Endothelial cell of umbilical vein (primary cell): Measurements from ENCODE around the gene SSR4.

Experiments used
- CTCF ChIP-seq, 2 donors: IDR thresholded peaks; 1 replicate in 1 of 2; 2 replicates in 1 of 2; pipeline ENCODE4 v1.5.1; 2011; ENCODE audit warnings: low read length in 2 of 2, mild to moderate bottlenecking in 2 of 2, moderate library complexity in 2 of 2, control low read depth in 1 of 2, inconsistent platforms in 1 of 2, low read depth in 1 of 2; ENCODE audit not compliant: insufficient read depth in 1 of 2; ENCODE audit errors: extremely low read depth in 1 of 2
- EZH2 ChIP-seq: IDR thresholded peaks from 2 replicates; pipeline ENCODE4 v1.6.1; 2012; ENCODE audit warnings: borderline replicate concordance, low read depth, mild to moderate bottlenecking, moderate library complexity, low read length, inconsistent platforms; ENCODE audit not compliant: severe bottlenecking
- FOS ChIP-seq: IDR thresholded peaks from 2 replicates; pipeline ENCODE4 v1.6.1; 2011; ENCODE audit warnings: mild to moderate bottlenecking, low read length, moderate library complexity, borderline replicate concordance; ENCODE audit not compliant: insufficient read depth
- MAX ChIP-seq: IDR thresholded peaks from 2 replicates; pipeline ENCODE4 v1.6.1; 2011; ENCODE audit not compliant: insufficient read depth, insufficient read length
- MYC ChIP-seq: IDR thresholded peaks from one replicate; pipeline ENCODE4 v1.6.1; 2011; ENCODE audit warnings: mild to moderate bottlenecking, low read depth, low read length
- POLR2A ChIP-seq: IDR thresholded peaks from 2 replicates; pipeline ENCODE4 v1.6.1; 2012; ENCODE audit warnings: low read depth, mild to moderate bottlenecking, control low read depth, low read length
- POLR2AphosphoS5 ChIP-seq: IDR thresholded peaks from 2 replicates; pipeline ENCODE4 v1.6.1; 2012; ENCODE audit warnings: low read depth, mild to moderate bottlenecking, control low read depth, low read length, moderate library complexity; ENCODE audit not compliant: insufficient read depth

GRCh38 chrX:153774576-153775292, 19.7 kb upstream of the SSR4 start:
- TF ChIP-seq CTCF (IDR thresholded peaks at IDR 0.05; ENCODE audit: extremely low read depth in 1 of 2, insufficient read depth in 1 of 2, low read depth in 1 of 2, low read length in 2 of 2) = no peak
- TF ChIP-seq POLR2A = no peak
- TF ChIP-seq MAX = no peak
- TF ChIP-seq POLR2AphosphoS5 = no peak
- no peak for TF ChIP-seq EZH2
- TF ChIP-seq FOS = no peak
- TF ChIP-seq MYC = no peak
